ENCODE measurements around the gene ALKBH4.

Gene ALKBH4

GRCh38 chr7:102444961-102445673 is 19.5 kb downstream of the ALKBH4 start:
- Mint-ChIP-seq H3K9me3 (no peaks in the 10 kb centered on the region), H3K36me3 (ENCODE audit: insufficient read depth) (peaks cover 22% of the 10 kb centered on the region), H3K4me1 (no peaks in the 10 kb centered on the region), H3K27me3 (no peaks in the 10 kb centered on the region), H3K27ac (ENCODE audit: low read depth) (peak overlapping the region; percentile 41), H3K4me3 (no peak overlapping the region)
- DNase-seq (ENCODE audit: low spot score in 2 of 2) (no peak), ATAC-seq (replicated peaks; ENCODE audit: extremely low read depth, poor library complexity, severe bottlenecking) (no peak)

GRCh38 chr7:102439963-102440795 is 24.5 kb downstream of the ALKBH4 start:
- peaks cover 7% of the 10 kb centered on the region for H3K4me1 Mint-ChIP-seq

DNA sequence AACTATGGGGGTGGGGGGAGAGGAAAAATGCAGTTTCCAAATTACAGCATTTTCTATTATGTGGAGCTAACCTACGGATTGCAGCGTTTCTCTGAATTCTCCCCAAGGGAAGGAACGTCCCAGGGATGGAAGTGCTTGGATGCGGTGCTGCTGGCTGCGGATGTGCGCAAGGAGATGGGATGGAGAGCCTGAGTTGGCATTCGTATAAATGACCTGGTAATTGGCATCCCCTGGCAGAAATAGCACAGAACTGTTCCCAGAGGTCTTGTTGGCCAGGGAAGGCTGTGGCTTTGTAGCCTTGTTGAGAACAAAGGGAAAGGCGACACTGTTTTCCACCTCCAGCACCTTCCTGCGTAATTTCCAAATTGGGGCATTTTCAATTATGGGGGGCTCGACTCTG is 28.5 kb downstream of the ALKBH4 start:
- Mint-ChIP-seq H3K27me3 (no peaks in the 10 kb centered on the region), H3K9me3 (no peaks in the 10 kb centered on the region), H3K27ac (ENCODE audit: low read depth) (no peak overlapping the region), H3K36me3 (ENCODE audit: insufficient read depth) (peaks cover 29% of the 10 kb centered on the region), H3K4me3 (peak overlapping the region; percentile 50), H3K4me1 (peaks cover 26% of the 10 kb centered on the region)
- DNase-seq (ENCODE audit: low spot score in 2 of 2) (no peak), ATAC-seq (replicated peaks; ENCODE audit: extremely low read depth, poor library complexity, severe bottlenecking) (no peak)

More at GRCh38 chr7:102439963-102440795, 24.5 kb downstream of the ALKBH4 start:
- ATAC-seq (replicated peaks; ENCODE audit: extremely low read depth, poor library complexity, severe bottlenecking) (no peak), DNase-seq (ENCODE audit: low spot score in 2 of 2) (no peak)
- Mint-ChIP-seq H3K9me3 (no peaks in the 10 kb centered on the region), H3K36me3 (ENCODE audit: insufficient read depth) (peaks cover 24% of the 10 kb centered on the region), H3K27ac (ENCODE audit: low read depth) (no peak overlapping the region), H3K4me3 (no peak overlapping the region), H3K27me3 (no peaks in the 10 kb centered on the region)

- DNase-seq (ENCODE audit: low spot score in 2 of 2) (no peak), ATAC-seq (replicated peaks; ENCODE audit: extremely low read depth, poor library complexity, severe bottlenecking) (no peak)
- Mint-ChIP-seq H3K27ac (ENCODE audit: low read depth) (peak overlapping the region; percentile 81), H3K9me3 (no peaks in the 10 kb centered on the region), H3K4me1 (peaks cover 44% of the 10 kb centered on the region), H3K27me3 (no peaks in the 10 kb centered on the region), H3K4me3 (peak overlapping the region; percentile 80), H3K36me3 (ENCODE audit: insufficient read depth) (peaks cover 32% of the 10 kb centered on the region)
Observed at GRCh38 chr7:102434039-102434486, 30.6 kb downstream of the ALKBH4 start.

DNA sequence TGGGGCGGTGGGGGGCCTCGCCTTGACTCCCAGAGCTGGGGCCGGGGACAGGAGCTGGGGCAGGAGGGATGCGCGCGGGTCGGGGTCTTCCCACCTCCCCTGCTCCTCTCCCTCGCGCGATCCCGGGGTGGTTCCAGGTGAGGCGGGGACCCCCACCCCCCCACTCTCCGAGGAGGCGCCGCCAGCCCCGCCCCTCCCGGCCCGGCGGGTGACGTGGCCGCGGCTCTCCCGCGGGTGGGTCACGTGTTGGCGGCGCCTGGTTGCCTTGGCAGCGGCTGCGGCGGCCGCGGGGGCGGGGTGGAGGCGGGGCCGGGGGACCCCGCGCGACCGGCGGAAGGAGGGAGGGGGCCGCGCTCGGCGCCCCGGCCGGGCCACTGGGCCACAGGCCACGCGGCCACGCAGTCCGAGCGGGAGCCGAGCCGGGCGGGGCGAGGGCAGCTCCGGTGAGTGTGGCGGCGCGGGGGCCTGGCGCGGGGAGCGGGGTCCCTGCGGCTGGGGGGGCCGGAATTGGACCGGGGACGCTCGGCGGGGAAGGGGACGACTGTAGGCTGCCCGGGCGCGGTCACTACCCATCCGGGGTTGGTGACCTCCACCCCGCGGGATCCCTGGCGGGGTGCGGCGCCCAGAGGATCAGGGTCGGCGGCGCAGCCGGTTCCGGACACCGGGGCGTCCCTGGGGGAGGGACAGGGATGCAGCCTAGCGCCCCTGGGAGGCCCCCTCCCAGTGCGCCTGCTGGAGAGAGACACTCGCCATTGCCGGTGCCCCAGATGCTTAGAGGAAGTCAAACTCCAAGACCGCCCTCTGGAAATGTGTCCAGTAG is 31.2 kb downstream of the ALKBH4 start, which contains the start of gene ORAI2:
ORAI2 (plus strand) TSS at position 357 of the 820 bp plus-strand sequence. CDS start 5,382 bp downstream, outside the sequence.
- Mint-ChIP-seq H3K27ac (ENCODE audit: low read depth) (peak within 1 kb of the TSS; percentile 92), H3K27me3 (no peaks in the 10 kb centered on the region), H3K4me3 (peak within 1 kb of the TSS; percentile 80), H3K36me3 (ENCODE audit: insufficient read depth) (peaks cover 33% of the 10 kb centered on the region), H3K9me3 (no peaks in the 10 kb centered on the region), H3K4me1 (peaks cover 46% of the 10 kb centered on the region)
- peak; percentile 64 for ATAC-seq (replicated peaks; ENCODE audit: extremely low read depth, poor library complexity, severe bottlenecking)
- peak; percentile 62 to 74 for DNase-seq (ENCODE audit: low spot score in 2 of 2)

DNA sequence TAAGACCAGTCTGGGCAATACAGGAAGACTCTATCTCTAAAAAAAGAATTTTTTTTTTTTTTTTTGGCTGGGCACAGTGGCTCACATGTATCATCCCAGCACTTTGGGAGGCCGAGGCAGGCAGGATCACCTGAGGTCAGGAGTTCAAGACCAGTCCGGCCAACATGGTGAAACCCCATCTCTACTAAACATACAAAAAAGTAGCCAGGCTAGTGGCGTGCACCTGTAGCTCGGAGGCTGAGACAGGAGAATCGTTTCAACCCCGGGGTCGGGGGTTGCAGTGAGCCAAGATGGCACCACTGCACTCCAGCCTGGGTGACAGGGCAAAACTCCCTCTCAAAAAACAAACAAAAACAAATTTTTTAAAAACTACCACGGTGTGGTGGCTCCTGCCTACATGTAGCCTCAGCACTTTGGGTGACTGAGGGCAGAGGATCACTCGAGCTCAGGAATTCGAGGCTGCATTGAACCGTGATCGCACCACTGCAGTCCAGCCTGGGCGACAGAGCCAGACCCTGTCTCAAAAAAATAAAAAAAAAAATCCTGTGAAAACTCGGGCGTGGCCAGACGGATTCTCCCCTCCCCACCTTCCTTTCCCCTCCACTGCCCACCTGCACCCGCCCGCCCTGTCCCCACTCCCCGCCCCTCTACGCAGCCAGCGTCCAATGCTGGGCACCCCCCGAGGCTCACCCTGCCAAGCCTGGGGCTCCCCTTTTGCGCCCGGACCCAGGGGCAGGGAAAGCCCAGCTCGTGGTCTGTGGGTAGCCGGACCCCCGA is 32.0 kb downstream of the ALKBH4 start:
- Mint-ChIP-seq H3K36me3 (ENCODE audit: insufficient read depth) (peaks cover 33% of the 10 kb centered on the region), H3K27ac (ENCODE audit: low read depth) (peak overlapping the region; percentile 92), H3K4me3 (peak overlapping the region; percentile 80), H3K27me3 (no peaks in the 10 kb centered on the region), H3K9me3 (no peaks in the 10 kb centered on the region), H3K4me1 (peaks cover 46% of the 10 kb centered on the region)
- ATAC-seq (replicated peaks; ENCODE audit: extremely low read depth, poor library complexity, severe bottlenecking) (peak; percentile 7), DNase-seq (ENCODE audit: low spot score in 2 of 2) (no peak)

GRCh38 chr7:102431617-102432298 is 32.9 kb downstream of the ALKBH4 start:
- Mint-ChIP-seq H3K36me3 (ENCODE audit: insufficient read depth) (peaks cover 32% of the 10 kb centered on the region), H3K27me3 (no peaks in the 10 kb centered on the region), H3K9me3 (no peaks in the 10 kb centered on the region), H3K27ac (ENCODE audit: low read depth) (peak overlapping the region; percentile 92), H3K4me1 (peaks cover 51% of the 10 kb centered on the region), H3K4me3 (peak overlapping the region; percentile 80)
- ATAC-seq (replicated peaks; ENCODE audit: extremely low read depth, poor library complexity, severe bottlenecking): peak; percentile 75
- peak; percentile 35 to 69 for DNase-seq (ENCODE audit: low spot score in 2 of 2)

DNA sequence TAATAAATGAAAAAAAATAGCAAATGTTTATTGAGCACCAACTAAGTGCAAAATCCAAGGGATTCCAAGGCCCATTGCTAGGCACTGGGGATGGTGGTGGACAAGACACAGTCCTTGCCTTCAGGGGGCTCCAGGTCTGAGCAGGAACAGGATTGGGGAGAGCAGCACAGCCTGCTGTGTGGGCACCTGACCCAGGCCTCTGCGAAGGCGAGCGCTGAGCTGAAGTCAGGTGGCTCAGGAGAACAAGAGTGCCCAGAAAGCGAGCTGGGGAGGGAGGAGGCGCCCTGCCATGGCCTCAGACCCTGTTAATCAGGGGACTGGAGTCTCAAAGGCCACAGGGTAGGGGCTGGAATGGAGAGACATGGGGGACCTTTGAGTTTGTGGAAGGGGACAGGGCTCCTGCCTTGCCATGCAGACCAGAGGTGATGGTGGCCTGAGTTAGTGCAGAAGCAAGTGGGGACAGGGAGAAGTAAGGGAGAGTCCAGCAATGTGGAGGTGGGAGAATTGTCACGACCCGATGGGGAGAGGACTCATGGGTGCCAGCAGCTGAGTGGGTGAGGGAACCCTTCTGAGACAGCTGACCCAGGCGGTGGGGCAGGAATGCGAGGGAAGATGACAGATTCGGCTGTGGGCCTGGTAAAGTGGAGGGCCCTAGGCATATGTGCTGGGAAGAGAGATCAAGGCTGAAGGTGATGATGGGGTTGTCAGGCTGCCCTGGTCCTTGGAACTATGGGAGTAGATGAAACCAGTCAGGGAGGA is 35.3 kb downstream of the ALKBH4 start:
- no peaks in the 10 kb centered on the region for H3K27me3 Mint-ChIP-seq
- no peak for ATAC-seq (replicated peaks; ENCODE audit: extremely low read depth, poor library complexity, severe bottlenecking)
- H3K4me1 Mint-ChIP-seq: peaks cover 62% of the 10 kb centered on the region
- peak overlapping the region; percentile 43 for H3K4me3 Mint-ChIP-seq
- H3K9me3 Mint-ChIP-seq: no peaks in the 10 kb centered on the region
- peak overlapping the region; percentile 92 for H3K27ac Mint-ChIP-seq (ENCODE audit: low read depth)
- peaks cover 43% of the 10 kb centered on the region for H3K36me3 Mint-ChIP-seq (ENCODE audit: insufficient read depth)
- DNase-seq (ENCODE audit: low spot score in 2 of 2): no peak

- Mint-ChIP-seq H3K4me3 (peak overlapping the region; percentile 80), H3K36me3 (ENCODE audit: insufficient read depth) (peaks cover 43% of the 10 kb centered on the region), H3K27ac (ENCODE audit: low read depth) (peak overlapping the region; percentile 100), H3K27me3 (no peaks in the 10 kb centered on the region), H3K4me1 (peaks cover 59% of the 10 kb centered on the region), H3K9me3 (no peaks in the 10 kb centered on the region)
- ATAC-seq (replicated peaks; ENCODE audit: extremely low read depth, poor library complexity, severe bottlenecking): no peak
- DNase-seq (ENCODE audit: low spot score in 2 of 2): no peak
Observed at GRCh38 chr7:102427019-102427405, 37.7 kb downstream of the ALKBH4 start.

DNA sequence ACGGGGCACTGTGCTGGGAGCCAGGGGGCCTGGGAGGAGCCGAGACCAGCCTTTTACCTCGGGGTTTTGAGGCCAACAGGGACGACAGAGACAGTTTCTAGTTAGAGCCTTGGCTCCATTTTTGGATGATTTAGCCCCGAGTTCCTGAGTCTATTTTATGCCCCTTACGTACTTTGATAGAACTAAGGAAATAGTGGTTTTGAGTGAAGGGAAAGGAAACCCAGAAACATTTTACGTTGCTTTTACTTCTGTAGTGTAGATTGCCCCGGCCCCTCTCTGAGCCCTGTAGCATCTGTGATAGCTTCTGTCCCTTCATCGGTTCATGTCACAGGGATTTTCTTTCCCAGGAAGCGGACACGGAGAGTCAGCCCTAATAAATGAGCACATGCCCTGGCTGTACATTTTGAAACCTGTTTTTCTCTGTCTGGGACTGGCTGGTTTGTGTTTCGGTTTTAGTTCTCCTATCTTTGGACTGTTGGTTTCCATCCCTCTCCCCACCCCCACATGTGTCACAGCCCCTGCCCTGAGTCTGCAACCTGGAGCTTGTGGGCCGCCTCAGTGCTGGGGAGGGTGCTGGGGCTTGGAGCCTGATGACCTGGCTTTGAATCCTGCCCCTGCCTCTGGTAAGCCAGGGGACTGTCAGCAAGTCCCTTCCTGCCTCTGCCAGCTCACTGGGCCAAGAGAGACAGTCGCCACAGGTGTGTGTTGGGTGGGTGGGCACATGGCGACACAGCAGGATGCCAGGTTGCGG is 38.2 kb downstream of the ALKBH4 start:
- H3K36me3 Mint-ChIP-seq (ENCODE audit: insufficient read depth): peaks cover 38% of the 10 kb centered on the region
- H3K4me1 Mint-ChIP-seq: peaks cover 53% of the 10 kb centered on the region

More for the DNA sequence above, 38.2 kb downstream of the ALKBH4 start:
- Mint-ChIP-seq H3K4me3 (peak overlapping the region; percentile 80), H3K27ac (ENCODE audit: low read depth) (peak overlapping the region; percentile 100), H3K9me3 (no peaks in the 10 kb centered on the region), H3K27me3 (no peaks in the 10 kb centered on the region)
- ATAC-seq (replicated peaks; ENCODE audit: extremely low read depth, poor library complexity, severe bottlenecking) (peak; percentile 82), DNase-seq (ENCODE audit: low spot score in 2 of 2) (peak; percentile 30 to 51)

Data from central memory CD8-positive, alpha-beta T cell (primary cell).